Testis (tissue), 2 donors: ENCODE measurements around the gene SLCO1B3.

Source experiments
- CTCF ChIP-seq, 3 experiments: fragments of 450-650 bp in 2 of 3; fragments of 200-600 bp in 1 of 3; sonication (generic) in 1 of 3; IDR thresholded peaks; one replicate each; pipeline ENCODE4 v1.5.1; 2016 to 2019; ENCODE audit warnings: antibody characterized with exemption in 3 of 3, mild to moderate bottlenecking in 2 of 3, moderate library complexity in 1 of 3
- POLR2A ChIP-seq: fragments of 450-650 bp; IDR thresholded peaks from one replicate; pipeline ENCODE4 v1.6.1; 2017; ENCODE audit warnings: antibody characterized with exemption, mild to moderate bottlenecking, moderate library complexity

GRCh38 chr12:20852649-20853048, 42.1 kb downstream of the SLCO1B3 start:
- TF ChIP-seq CTCF (IDR thresholded peaks at IDR 0.05): no peak
- no peak for TF ChIP-seq POLR2A
